Parathyroid adenoma (tissue), 2 donors: ENCODE measurements around the gene SLCO2A1.

Source experiments
- H2AFZ ChIP-seq: fragments of 300-600 bp; sonication (generic); one replicate; pipeline ENCODE4 v1.7.0; 2017; ENCODE audit warnings: antibody characterized with exemption, mild to moderate bottlenecking
- H3K27ac ChIP-seq: fragments of 300-600 bp; sonication (generic); one replicate; pipeline ENCODE4 v1.7.0; 2017
- H3K27me3 ChIP-seq: fragments of 300-600 bp; sonication (generic); one replicate; pipeline ENCODE4 v1.7.0; 2017; ENCODE audit warnings: low read length; ENCODE audit not compliant: control insufficient read depth, insufficient read depth
- H3K36me3 ChIP-seq: fragments of 300-600 bp; sonication (generic); one replicate; pipeline ENCODE4 v1.7.0; 2017; ENCODE audit warnings: low read length; ENCODE audit not compliant: control insufficient read depth, insufficient read depth
- H3K4me1 ChIP-seq: fragments of 300-600 bp; sonication (generic); one replicate; pipeline ENCODE4 v1.7.0; 2017; ENCODE audit warnings: control low read depth
- H3K4me2 ChIP-seq: fragments of 300-600 bp; sonication (generic); one replicate; pipeline ENCODE4 v1.7.0; 2017; ENCODE audit warnings: low read length
- H3K4me3 ChIP-seq: fragments of 300-600 bp; sonication (generic); one replicate; pipeline ENCODE4 v1.7.0; 2017; ENCODE audit warnings: low read depth, low read length
- H3K79me2 ChIP-seq: fragments of 300-600 bp; sonication (generic); one replicate; pipeline ENCODE4 v1.7.0; 2017; ENCODE audit warnings: control low read depth
- H3K9ac ChIP-seq: fragments of 300-600 bp; sonication (generic); one replicate; pipeline ENCODE4 v1.7.0; 2017; ENCODE audit warnings: mild to moderate bottlenecking
- H3K9me3 ChIP-seq: fragments of 300-600 bp; sonication (generic); one replicate; pipeline ENCODE4 v1.7.0; 2017; ENCODE audit warnings: low read length; ENCODE audit not compliant: control insufficient read depth
- CTCF ChIP-seq: fragments of 300-600 bp; sonication (generic); IDR thresholded peaks from one replicate; pipeline ENCODE4 v1.7.0; 2017; ENCODE audit warnings: antibody characterized with exemption, mild to moderate bottlenecking
- donor health status: primary hyperparathyroidism.

SLCO2A1 gene

GRCh38 chr3:134037168-134037567 lies 7.4 kb upstream of the SLCO2A1 start:
- Histone ChIP-seq H3K27ac (no peak overlapping the region), H3K9ac (no peak overlapping the region), H3K4me2 (no peak overlapping the region), H3K79me2 (no peaks in the 10 kb centered on the region), H3K36me3 (no peaks in the 10 kb centered on the region), H3K4me1 (no peaks in the 10 kb centered on the region), H3K9me3 (no peaks in the 10 kb centered on the region), H2AFZ (no peak overlapping the region), H3K4me3 (no peak overlapping the region), H3K27me3 (no peaks in the 10 kb centered on the region)
- TF ChIP-seq CTCF = no peak

- H3K9ac ChIP-seq = no peak overlapping the region
- H3K4me1 ChIP-seq = no peaks in the 10 kb centered on the region
- H3K27me3 ChIP-seq = no peaks in the 10 kb centered on the region
- no peak overlapping the region for H3K27ac ChIP-seq
- H3K4me2 ChIP-seq = no peak overlapping the region
- no peak overlapping the region for H2AFZ ChIP-seq
- no peaks in the 10 kb centered on the region for H3K36me3 ChIP-seq
- no peak for TF ChIP-seq CTCF
- H3K79me2 ChIP-seq = no peaks in the 10 kb centered on the region
- H3K4me3 ChIP-seq = no peak overlapping the region
- H3K9me3 ChIP-seq = no peaks in the 10 kb centered on the region
Observed at GRCh38 chr3:134036291-134036690, 6.6 kb upstream of the SLCO2A1 start.

- H2AFZ ChIP-seq = no peak overlapping the region
- H3K9ac ChIP-seq = no peak overlapping the region
- H3K27me3 ChIP-seq = no peaks in the 10 kb centered on the region
- no peaks in the 10 kb centered on the region for H3K36me3 ChIP-seq
- H3K27ac ChIP-seq = no peak overlapping the region
- no peak overlapping the region for H3K4me3 ChIP-seq
- no peaks in the 10 kb centered on the region for H3K4me1 ChIP-seq
- no peak overlapping the region for H3K4me2 ChIP-seq
- no peak for TF ChIP-seq CTCF
- no peaks in the 10 kb centered on the region for H3K9me3 ChIP-seq
- H3K79me2 ChIP-seq = no peaks in the 10 kb centered on the region
Observed at GRCh38 chr3:134035836-134036235, 6.1 kb upstream of the SLCO2A1 start.

GRCh38 chr3:134034005-134034785 lies 4.5 kb upstream of the SLCO2A1 start:
- H3K9me3 ChIP-seq = no peaks in the 10 kb centered on the region
- no peaks in the 10 kb centered on the region for H3K4me1 ChIP-seq
- H3K79me2 ChIP-seq = no peaks in the 10 kb centered on the region
- H3K4me3 ChIP-seq = no peak overlapping the region
- no peak overlapping the region for H2AFZ ChIP-seq
- H3K27me3 ChIP-seq = no peaks in the 10 kb centered on the region
- no peak overlapping the region for H3K9ac ChIP-seq
- no peak for TF ChIP-seq CTCF
- no peaks in the 10 kb centered on the region for H3K36me3 ChIP-seq
- H3K4me2 ChIP-seq = no peak overlapping the region
- no peak overlapping the region for H3K27ac ChIP-seq
